OCI-LY7 (cell line): ENCODE results near the gene RSPH1. TPM values are rescaled to one million over a fixed set of nuclear protein-coding genes. Genes with fewer than 3 reads are reported as not detected.

Experiments
- BruUV-seq: library from RNA; stranded (reverse); fragments of 400-500 nt; replicated peaks from 2 replicates; lab custom pipeline; 2021; lab: Mats Ljungman, UMichigan
- CTCF ChIA-PET: fragments of 300-600 bp; sonication (Branson Sonifier 250); formaldehyde crosslinking; loops from one replicate; lab custom pipeline; 2022; ENCODE audit warnings: antibody characterized with exemption; ENCODE audit not compliant: unreplicated experiment; lab: Charles Lee
- POLR2A ChIA-PET: fragments of 300-600 bp; sonication (Branson Sonifier 250); formaldehyde crosslinking; loops from one replicate; lab custom pipeline; 2022; ENCODE audit warnings: antibody characterized with exemption; lab: Charles Lee
- DNase-seq: peaks from one replicate; pipeline ENCODE4 v3.0.0-alpha.2; 2015; ENCODE audit warnings: low spot score
- H2AFZ ChIP-seq: fragments of 200-600 bp; sonication (generic), shearing (Covaris generic); 2 replicates; pipeline ENCODE4 v1.6.1; 2014; ENCODE audit warnings: mild to moderate bottlenecking, antibody characterized with exemption, low read length, moderate library complexity
- H3K27ac ChIP-seq: fragments of 200-600 bp; sonication (generic); 2 replicates; pipeline ENCODE4 v1.5.1; 2014; ENCODE audit warnings: mixed run types, low read depth, mild to moderate bottlenecking, moderate library complexity, low read length, inconsistent platforms; ENCODE audit not compliant: poor library complexity, severe bottlenecking
- H3K36me3 ChIP-seq: fragments of 200-600 bp; sonication (generic); 2 replicates; pipeline ENCODE4 v1.6.1; 2014; ENCODE audit warnings: mild to moderate bottlenecking, antibody characterized with exemption, low read length, moderate library complexity, mixed read lengths; ENCODE audit not compliant: insufficient read depth
- H3K4me1 ChIP-seq: fragments of 200-600 bp; sonication (generic); 2 replicates; pipeline ENCODE4 v1.5.1; 2014; ENCODE audit warnings: mild to moderate bottlenecking, low read length; ENCODE audit not compliant: insufficient read depth, poor library complexity, severe bottlenecking
- H3K4me2 ChIP-seq: fragments of 200-600 bp; sonication (generic); 2 replicates; pipeline ENCODE4 v1.6.1; 2014; ENCODE audit warnings: mild to moderate bottlenecking, low read length
- H3K4me3 ChIP-seq: fragments of 200-600 bp; sonication (generic); 2 replicates; pipeline ENCODE4 v1.5.1; 2014; ENCODE audit warnings: mild to moderate bottlenecking, low read depth, low read length; ENCODE audit not compliant: poor library complexity, severe bottlenecking
- H3K79me2 ChIP-seq: fragments of 200-600 bp; sonication (generic); 2 replicates; pipeline ENCODE4 v1.6.1; 2016; ENCODE audit warnings: low read depth, mild to moderate bottlenecking, low read length, moderate library complexity, mixed read lengths; ENCODE audit not compliant: insufficient read depth
- H3K9me2 ChIP-seq: fragments of 200-600 bp; sonication (generic); 2 replicates; pipeline ENCODE4 v1.6.1; 2016; ENCODE audit warnings: mild to moderate bottlenecking, low read length, mixed read lengths; ENCODE audit not compliant: insufficient read depth
- H3K9me3 ChIP-seq: fragments of 200-600 bp; sonication (generic); 2 replicates; pipeline ENCODE4 v1.6.1; 2014; ENCODE audit warnings: mild to moderate bottlenecking, mixed run types, low read length, mixed read lengths
- H4K20me1 ChIP-seq: fragments of 200-600 bp; sonication (generic); 2 replicates; pipeline ENCODE4 v1.6.1; 2014; ENCODE audit warnings: mild to moderate bottlenecking, antibody characterized with exemption, low read length, moderate library complexity, mixed read lengths; ENCODE audit not compliant: insufficient read depth
- EZH2phosphoT487 ChIP-seq: fragments of 200-600 bp; sonication (generic); IDR thresholded peaks from 2 replicates; pipeline ENCODE4 v1.6.1; 2018; ENCODE audit warnings: low read depth, borderline replicate concordance, mild to moderate bottlenecking, mixed run types, antibody characterized with exemption, low read length, moderate library complexity, mixed read lengths
- intact Hi-C: fragments of 100-400 bp; cut with micrococcal nuclease; formaldehyde crosslinking; loops from one replicate; pipeline ENCODE4 v1.10.0; 2022; ENCODE audit not compliant: unreplicated experiment
- total RNA-seq, 2 experiments: library from RNA; depleted of rRNA in 1 of 2; stranded (reverse); fragments of >200 nt in 1 of 2; shearing (Covaris generic) in 1 of 2; gene quantifications; 2 replicates each; pipeline ENCODE4 v1.2.3, GENCODE V29; 2014 to 2022
- TF ChIP-seq, protein P1 (sequence below): fragments of 200-600 bp; sonication (generic); conservative IDR thresholded peaks from 2 replicates; pipeline ENCODE4 v1.5.1; 2014; ENCODE audit warnings: mild to moderate bottlenecking, antibody characterized with exemption, low read length, moderate library complexity, mixed read lengths

Gene RSPH1
- total RNA-seq, 2 experiments from 2014 or later, result 1.9 to 2.5 TPM

DNA sequence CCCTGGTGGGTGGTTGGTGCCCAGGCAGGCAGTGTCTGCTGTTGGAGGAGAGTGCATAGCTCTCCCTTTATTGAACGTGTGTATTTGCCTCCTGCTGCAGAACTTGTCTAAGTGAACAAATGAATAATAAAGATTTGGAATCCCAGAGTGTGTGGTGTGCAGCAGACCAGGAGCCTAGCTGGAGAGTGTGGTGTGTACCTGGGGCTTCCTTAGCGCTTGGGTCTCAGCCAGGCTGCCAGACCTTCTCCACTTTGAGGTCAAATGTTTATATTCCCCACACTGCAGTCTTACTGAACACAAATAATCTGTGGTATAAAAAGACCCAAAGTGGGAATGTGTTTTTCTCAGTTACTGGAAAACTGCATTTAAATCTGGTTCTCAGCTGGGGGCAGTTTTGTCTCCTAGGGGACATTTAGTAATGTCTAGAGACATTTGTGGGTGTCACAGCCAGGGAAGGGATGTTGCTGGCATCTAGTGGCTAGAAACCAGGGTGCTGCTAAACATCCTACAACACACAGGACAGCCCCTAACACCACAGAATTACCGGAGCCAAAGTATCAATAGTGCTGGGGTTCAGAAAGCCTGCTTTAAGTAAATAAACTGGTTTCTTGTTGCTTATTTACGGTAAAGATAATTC lies 41.2 kb upstream of the RSPH1 start:
- ChIA-PET CTCF (interaction anchor here (0.5 to 2.1 kb wide), 10 partner anchors 10 to 642 kb away, joined by 3 to 12 read pairs (median 4); partner anchors contain the start of gene SLC37A1), POLR2A (interaction anchor here (0.8 to 4.8 kb wide), 14 partner anchors 10 to 349 kb away, joined by 3 to 32 read pairs (median 4); partner anchors contain the start of gene SLC37A1)
- Histone ChIP-seq H3K9me2 (no peaks in the 10 kb centered on the region), H3K4me3 (peak overlapping the region; percentile 80), H3K4me2 (peak overlapping the region; percentile 97), H3K9me3 (no peaks in the 10 kb centered on the region), H3K79me2 (peaks cover 24% of the 10 kb centered on the region), H3K27ac (peak overlapping the region; percentile 98), H2AFZ (no peak overlapping the region), H3K4me1 (peaks cover 64% of the 10 kb centered on the region), H4K20me1 (no peaks in the 10 kb centered on the region), H3K36me3 (peaks cover 20% of the 10 kb centered on the region)
- BruUV-seq, result no TSS peak
- intact Hi-C loops, result loop anchor here (1.0 to 10.0 kb wide), 12 partner anchors 68 to 672 kb away; partner anchors contain the start of gene PDE9A
- peak; percentile 79 for DNase-seq
- TF ChIP-seq, protein P1, sequence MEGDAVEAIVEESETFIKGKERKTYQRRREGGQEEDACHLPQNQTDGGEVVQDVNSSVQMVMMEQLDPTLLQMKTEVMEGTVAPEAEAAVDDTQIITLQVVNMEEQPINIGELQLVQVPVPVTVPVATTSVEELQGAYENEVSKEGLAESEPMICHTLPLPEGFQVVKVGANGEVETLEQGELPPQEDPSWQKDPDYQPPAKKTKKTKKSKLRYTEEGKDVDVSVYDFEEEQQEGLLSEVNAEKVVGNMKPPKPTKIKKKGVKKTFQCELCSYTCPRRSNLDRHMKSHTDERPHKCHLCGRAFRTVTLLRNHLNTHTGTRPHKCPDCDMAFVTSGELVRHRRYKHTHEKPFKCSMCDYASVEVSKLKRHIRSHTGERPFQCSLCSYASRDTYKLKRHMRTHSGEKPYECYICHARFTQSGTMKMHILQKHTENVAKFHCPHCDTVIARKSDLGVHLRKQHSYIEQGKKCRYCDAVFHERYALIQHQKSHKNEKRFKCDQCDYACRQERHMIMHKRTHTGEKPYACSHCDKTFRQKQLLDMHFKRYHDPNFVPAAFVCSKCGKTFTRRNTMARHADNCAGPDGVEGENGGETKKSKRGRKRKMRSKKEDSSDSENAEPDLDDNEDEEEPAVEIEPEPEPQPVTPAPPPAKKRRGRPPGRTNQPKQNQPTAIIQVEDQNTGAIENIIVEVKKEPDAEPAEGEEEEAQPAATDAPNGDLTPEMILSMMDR, result peak; percentile 94
- TF ChIP-seq EZH2phosphoT487, result no peak

DNA sequence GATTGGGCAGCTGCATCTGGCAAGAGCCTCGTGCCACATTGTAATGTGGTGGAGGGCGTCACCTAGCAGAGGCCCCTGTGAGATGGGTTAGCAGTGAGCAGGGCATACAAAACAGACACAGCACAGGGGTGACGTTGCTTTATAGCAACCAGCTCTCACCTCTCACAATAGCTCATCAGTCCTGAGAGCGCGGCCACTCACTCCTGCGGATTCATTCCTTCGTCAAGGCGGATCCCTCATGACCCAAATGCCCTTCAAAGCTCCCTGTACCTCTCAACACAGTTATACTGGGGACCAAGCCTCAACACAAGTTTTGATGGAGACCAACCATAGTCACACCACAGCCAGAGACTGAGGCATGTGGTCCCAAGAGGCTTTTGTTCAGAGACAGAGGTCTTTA lies 40.6 kb upstream of the RSPH1 start:
- intact Hi-C loops, result loop anchor here (1.0 to 10.0 kb wide), 8 partner anchors 25 to 672 kb away; partner anchors contain the start of gene PDE9A
- no peaks in the 10 kb centered on the region for H3K9me3 ChIP-seq
- H3K4me2 ChIP-seq, result peak overlapping the region; percentile 97
- peaks cover 70% of the 10 kb centered on the region for H3K4me1 ChIP-seq
- DNase-seq, result no peak
- H2AFZ ChIP-seq, result no peak overlapping the region
- no peaks in the 10 kb centered on the region for H4K20me1 ChIP-seq
- peak overlapping the region; percentile 80 for H3K4me3 ChIP-seq
- no TSS peak for BruUV-seq
- H3K79me2 ChIP-seq, result peaks cover 30% of the 10 kb centered on the region
- no peaks in the 10 kb centered on the region for H3K9me2 ChIP-seq
- CTCF ChIA-PET, result interaction anchor here (0.5 to 2.1 kb wide), 17 partner anchors 10 to 641 kb away, joined by 3 to 12 read pairs (median 4); partner anchors contain the start of gene SLC37A1
- TF ChIP-seq, protein P1, result no peak
- no peak for TF ChIP-seq EZH2phosphoT487
- H3K36me3 ChIP-seq, result peaks cover 25% of the 10 kb centered on the region
- POLR2A ChIA-PET, result interaction anchor here (0.7 to 4.8 kb wide), 19 partner anchors 10 to 699 kb away, joined by 3 to 32 read pairs (median 4); partner anchors contain the start of gene SLC37A1
- H3K27ac ChIP-seq, result peak overlapping the region; percentile 98
